Measurements from ENCODE around the gene OR1L6. TPM values are rescaled to one million over a fixed set of nuclear protein-coding genes. Genes with fewer than 3 reads are reported as not detected.

Gene OR1L6
- total RNA-seq, 1 donor from 2014 or later: not detected

GRCh38 chr9:122791872-122792669 is 50.0 kb downstream of the OR1L6 start:
- Histone ChIP-seq H3K9me3 (no peaks in the 10 kb centered on the region), H3K36me3 (no peaks in the 10 kb centered on the region), H3K4me1 (no peaks in the 10 kb centered on the region), H3K27ac (no peak overlapping the region), H3K27me3 (no peaks in the 10 kb centered on the region), H3K4me3 (no peak overlapping the region)
- intact Hi-C loops (cut with DNase I): no loop called here
- TF ChIP-seq CTCF (IDR thresholded peaks at IDR 0.05): no peak
- no peak for DNase-seq (ENCODE audit: low spot score in 2 of 2)

GRCh38 chr9:122797316-122798063 is 55.4 kb downstream of the OR1L6 start:
- intact Hi-C loops (cut with DNase I): no loop called here
- TF ChIP-seq CTCF (IDR thresholded peaks at IDR 0.05): no peak
- Histone ChIP-seq H3K27me3 (no peaks in the 10 kb centered on the region), H3K27ac (no peak overlapping the region), H3K4me3 (no peak overlapping the region), H3K4me1 (no peaks in the 10 kb centered on the region), H3K36me3 (no peaks in the 10 kb centered on the region), H3K9me3 (no peaks in the 10 kb centered on the region)
- no peak for DNase-seq (ENCODE audit: low spot score in 2 of 2)

Other genes with a start within 250 kb of the OR1L6 start
- gene OR1J2, start 231.5 kb upstream of the OR1L6 start, total RNA-seq: not detected
- not detected for gene OR1J4, start 223.2 kb upstream of the OR1L6 start, total RNA-seq
- gene OR1N1, start 215.0 kb upstream of the OR1L6 start, total RNA-seq: not detected
- not detected for gene OR1N2, start 189.2 kb upstream of the OR1L6 start, total RNA-seq
- gene OR1L8, start 158.9 kb upstream of the OR1L6 start, total RNA-seq: not detected
- not detected for gene OR1Q1, start 127.6 kb upstream of the OR1L6 start, total RNA-seq
- not detected for gene OR1B1, start 84.7 kb upstream of the OR1L6 start, total RNA-seq
- gene OR1L1, start 80.6 kb upstream of the OR1L6 start, total RNA-seq: not detected
- gene OR1L3, start 67.2 kb upstream of the OR1L6 start, total RNA-seq: not detected
- not detected for gene OR1L4, start 18.3 kb upstream of the OR1L6 start, total RNA-seq
- not detected for gene OR5C1, start 46.6 kb downstream of the OR1L6 start, total RNA-seq
- not detected for gene OR1K1, start 57.8 kb downstream of the OR1L6 start, total RNA-seq
- gene PDCL, start 86.3 kb downstream of the OR1L6 start, total RNA-seq: 7.8 TPM
- 25.1 TPM for gene RC3H2, start 163.1 kb downstream of the OR1L6 start, total RNA-seq
- gene ZBTB6, start 171.0 kb downstream of the OR1L6 start, total RNA-seq: 2.0 TPM
- gene ZBTB26, start 189.2 kb downstream of the OR1L6 start, total RNA-seq: 0.96 TPM
- 36.5 TPM for gene RABGAP1, start 198.7 kb downstream of the OR1L6 start, total RNA-seq